Parathyroid adenoma (tissue), 2 donors: ENCODE results near the gene OR8G1.
"Not testable (repeated sequence)": the region's sequence is repeated elsewhere in the genome, so short reads cannot be mapped to it uniquely, and the experiment has no call there.

Source experiments
- H2AFZ ChIP-seq: fragments of 300-600 bp; sonication (generic); one replicate; pipeline ENCODE4 v1.7.0; 2017; ENCODE audit warnings: antibody characterized with exemption, mild to moderate bottlenecking
- H3K27ac ChIP-seq: fragments of 300-600 bp; sonication (generic); one replicate; pipeline ENCODE4 v1.7.0; 2017
- H3K27me3 ChIP-seq: fragments of 300-600 bp; sonication (generic); one replicate; pipeline ENCODE4 v1.7.0; 2017; ENCODE audit warnings: low read length; ENCODE audit not compliant: control insufficient read depth, insufficient read depth
- H3K36me3 ChIP-seq: fragments of 300-600 bp; sonication (generic); one replicate; pipeline ENCODE4 v1.7.0; 2017; ENCODE audit warnings: low read length; ENCODE audit not compliant: control insufficient read depth, insufficient read depth
- H3K4me1 ChIP-seq: fragments of 300-600 bp; sonication (generic); one replicate; pipeline ENCODE4 v1.7.0; 2017; ENCODE audit warnings: control low read depth
- H3K4me2 ChIP-seq: fragments of 300-600 bp; sonication (generic); one replicate; pipeline ENCODE4 v1.7.0; 2017; ENCODE audit warnings: low read length
- H3K4me3 ChIP-seq: fragments of 300-600 bp; sonication (generic); one replicate; pipeline ENCODE4 v1.7.0; 2017; ENCODE audit warnings: low read depth, low read length
- H3K79me2 ChIP-seq: fragments of 300-600 bp; sonication (generic); one replicate; pipeline ENCODE4 v1.7.0; 2017; ENCODE audit warnings: control low read depth
- H3K9ac ChIP-seq: fragments of 300-600 bp; sonication (generic); one replicate; pipeline ENCODE4 v1.7.0; 2017; ENCODE audit warnings: mild to moderate bottlenecking
- H3K9me3 ChIP-seq: fragments of 300-600 bp; sonication (generic); one replicate; pipeline ENCODE4 v1.7.0; 2017; ENCODE audit warnings: low read length; ENCODE audit not compliant: control insufficient read depth
- TF ChIP-seq, protein P1 (sequence below): fragments of 300-600 bp; sonication (generic); IDR thresholded peaks from one replicate; pipeline ENCODE4 v1.7.0; 2017; ENCODE audit warnings: antibody characterized with exemption, mild to moderate bottlenecking
- donor health status: primary hyperparathyroidism.

The OR8G1 gene

DNA sequence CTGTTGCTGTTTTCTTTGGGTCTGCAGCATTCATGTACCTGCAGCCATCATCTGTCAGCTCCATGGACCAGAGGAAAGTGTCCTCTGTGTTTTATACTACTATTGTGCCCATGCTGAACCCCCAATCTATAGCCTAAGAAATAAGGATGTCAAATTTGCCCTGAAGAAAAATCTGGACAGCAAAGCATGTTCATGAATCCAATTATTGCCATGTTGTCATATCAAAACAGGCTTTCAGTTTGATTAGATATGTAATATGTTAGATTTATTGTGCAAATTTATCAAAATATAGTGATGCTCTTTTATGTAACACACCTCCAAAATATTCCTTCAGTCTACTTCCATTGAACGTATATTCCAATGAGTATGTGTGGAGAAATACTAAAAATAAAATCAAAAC is 15.4 kb upstream of the OR8G1 start:
- TF ChIP-seq, protein P1, sequence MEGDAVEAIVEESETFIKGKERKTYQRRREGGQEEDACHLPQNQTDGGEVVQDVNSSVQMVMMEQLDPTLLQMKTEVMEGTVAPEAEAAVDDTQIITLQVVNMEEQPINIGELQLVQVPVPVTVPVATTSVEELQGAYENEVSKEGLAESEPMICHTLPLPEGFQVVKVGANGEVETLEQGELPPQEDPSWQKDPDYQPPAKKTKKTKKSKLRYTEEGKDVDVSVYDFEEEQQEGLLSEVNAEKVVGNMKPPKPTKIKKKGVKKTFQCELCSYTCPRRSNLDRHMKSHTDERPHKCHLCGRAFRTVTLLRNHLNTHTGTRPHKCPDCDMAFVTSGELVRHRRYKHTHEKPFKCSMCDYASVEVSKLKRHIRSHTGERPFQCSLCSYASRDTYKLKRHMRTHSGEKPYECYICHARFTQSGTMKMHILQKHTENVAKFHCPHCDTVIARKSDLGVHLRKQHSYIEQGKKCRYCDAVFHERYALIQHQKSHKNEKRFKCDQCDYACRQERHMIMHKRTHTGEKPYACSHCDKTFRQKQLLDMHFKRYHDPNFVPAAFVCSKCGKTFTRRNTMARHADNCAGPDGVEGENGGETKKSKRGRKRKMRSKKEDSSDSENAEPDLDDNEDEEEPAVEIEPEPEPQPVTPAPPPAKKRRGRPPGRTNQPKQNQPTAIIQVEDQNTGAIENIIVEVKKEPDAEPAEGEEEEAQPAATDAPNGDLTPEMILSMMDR, result no peak
- Histone ChIP-seq H3K79me2 (no peaks in the 10 kb centered on the region), H3K9me3 (no peaks in the 10 kb centered on the region), H3K27me3 (no peaks in the 10 kb centered on the region), H3K27ac (no peak overlapping the region), H3K4me2 (no peak overlapping the region), H2AFZ (no peak overlapping the region), H3K4me1 (no peaks in the 10 kb centered on the region), H3K36me3 (no peaks in the 10 kb centered on the region), H3K9ac (no peak overlapping the region), H3K4me3 (no peak overlapping the region)

GRCh38 chr11:124233376-124233775 is 7.5 kb upstream of the OR8G1 start:
- H3K79me2 ChIP-seq, result no peaks in the 10 kb centered on the region
- H3K4me2 ChIP-seq, result no peak overlapping the region
- no peak overlapping the region for H3K9ac ChIP-seq
- H3K4me1 ChIP-seq, result no peaks in the 10 kb centered on the region
- H3K4me3 ChIP-seq, result no peak overlapping the region
- H2AFZ ChIP-seq, result no peak overlapping the region
- H3K9me3 ChIP-seq, result no peaks in the 10 kb centered on the region
- TF ChIP-seq, protein P1, result no peak
- no peaks in the 10 kb centered on the region for H3K36me3 ChIP-seq
- no peak overlapping the region for H3K27ac ChIP-seq
- no peaks in the 10 kb centered on the region for H3K27me3 ChIP-seq

DNA sequence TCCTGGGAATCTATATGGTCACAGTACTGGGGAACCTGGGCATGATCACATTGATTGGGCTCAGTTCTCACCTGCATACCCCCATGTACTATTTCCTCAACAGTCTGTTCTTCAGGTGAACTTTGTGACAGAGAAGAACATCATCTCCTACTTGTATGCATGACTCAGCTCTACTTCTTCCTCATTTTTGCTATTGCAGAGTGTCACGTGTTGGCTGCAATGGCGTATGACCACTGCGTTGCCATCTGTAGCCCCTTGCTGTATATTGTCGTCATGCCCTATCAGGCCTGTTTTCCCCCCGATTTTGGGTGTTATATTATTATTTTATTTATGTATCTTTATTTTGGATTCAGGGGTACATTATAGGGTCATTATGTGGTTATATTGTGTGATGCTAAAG is 2.4 kb upstream of the OR8G1 start:
- no peaks in the 10 kb centered on the region for H3K79me2 ChIP-seq
- TF ChIP-seq, protein P1, result no peak
- H2AFZ ChIP-seq, result no peak overlapping the region
- no peaks in the 10 kb centered on the region for H3K27me3 ChIP-seq
- no peaks in the 10 kb centered on the region for H3K9me3 ChIP-seq
- no peak overlapping the region for H3K9ac ChIP-seq
- H3K4me3 ChIP-seq, result no peak overlapping the region
- no peak overlapping the region for H3K4me2 ChIP-seq
- H3K27ac ChIP-seq, result no peak overlapping the region
- H3K4me1 ChIP-seq, result no peaks in the 10 kb centered on the region
- H3K36me3 ChIP-seq, result no peaks in the 10 kb centered on the region

DNA sequence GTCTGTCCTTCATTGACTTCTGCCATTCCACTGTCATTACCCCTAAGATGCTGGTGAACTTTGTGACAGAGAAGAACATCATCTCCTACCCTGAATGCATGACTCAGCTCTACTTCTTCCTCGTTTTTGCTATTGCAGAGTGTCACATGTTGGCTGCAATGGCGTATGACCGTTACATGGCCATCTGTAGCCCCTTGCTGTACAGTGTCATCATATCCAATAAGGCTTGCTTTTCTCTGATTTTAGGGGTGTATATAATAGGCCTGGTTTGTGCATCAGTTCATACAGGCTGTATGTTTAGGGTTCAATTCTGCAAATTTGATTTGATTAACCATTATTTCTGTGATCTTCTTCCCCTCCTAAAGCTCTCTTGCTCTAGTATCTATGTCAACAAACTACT is 9.0 kb downstream of the OR8G1 start:
- not testable (repeated sequence) for H3K36me3 ChIP-seq, H3K9me3 ChIP-seq, H3K27me3 ChIP-seq, H3K79me2 ChIP-seq, H3K4me3 ChIP-seq, H3K27ac ChIP-seq, H3K4me1 ChIP-seq, H2AFZ ChIP-seq, H3K9ac ChIP-seq, H3K4me2 ChIP-seq

- Histone ChIP-seq H3K27me3 (no peaks in the 10 kb centered on the region), H3K79me2 (no peaks in the 10 kb centered on the region)
- TF ChIP-seq, protein P1, result no peak
Observed at GRCh38 chr11:124256076-124256475, 15.2 kb downstream of the OR8G1 start, which contains the start of gene OR8G5. OR8G5 (plus strand) TSS chr11:124256376; CDS start chr11:124264932, 8,556 bp downstream.

DNA sequence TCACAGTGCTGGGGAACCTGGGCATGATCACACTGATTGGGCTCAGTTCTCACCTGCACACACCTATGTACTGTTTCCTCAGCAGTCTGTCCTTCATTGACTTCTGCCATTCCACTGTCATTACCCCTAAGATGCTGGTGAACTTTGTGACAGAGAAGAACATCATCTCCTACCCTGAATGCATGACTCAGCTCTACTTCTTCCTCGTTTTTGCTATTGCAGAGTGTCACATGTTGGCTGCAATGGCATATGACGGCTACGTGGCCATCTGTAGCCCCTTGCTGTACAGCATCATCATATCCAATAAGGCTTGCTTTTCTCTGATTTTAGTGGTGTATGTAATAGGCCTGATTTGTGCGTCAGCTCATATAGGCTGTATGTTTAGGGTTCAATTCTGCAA is 24.1 kb downstream of the OR8G1 start:
- H3K9me3 ChIP-seq, H3K79me2 ChIP-seq, H3K27ac ChIP-seq, H3K4me3 ChIP-seq, H3K36me3 ChIP-seq, H3K9ac ChIP-seq, H3K4me1 ChIP-seq, H2AFZ ChIP-seq, H3K4me2 ChIP-seq, H3K27me3 ChIP-seq: not testable (repeated sequence)

More at GRCh38 chr11:124256076-124256475, 15.2 kb downstream of the OR8G1 start, which contains the start of gene OR8G5:
- H3K27ac ChIP-seq, result no peak within 1 kb of the TSS
- no peak within 1 kb of the TSS for H3K9ac ChIP-seq
- H2AFZ ChIP-seq, result no peak within 1 kb of the TSS
- no peaks in the 10 kb centered on the region for H3K4me1 ChIP-seq
- H3K9me3 ChIP-seq, result no peaks in the 10 kb centered on the region
- H3K4me2 ChIP-seq, result no peak within 1 kb of the TSS
- H3K36me3 ChIP-seq, result no peaks in the 10 kb centered on the region
- H3K4me3 ChIP-seq, result no peak within 1 kb of the TSS

DNA sequence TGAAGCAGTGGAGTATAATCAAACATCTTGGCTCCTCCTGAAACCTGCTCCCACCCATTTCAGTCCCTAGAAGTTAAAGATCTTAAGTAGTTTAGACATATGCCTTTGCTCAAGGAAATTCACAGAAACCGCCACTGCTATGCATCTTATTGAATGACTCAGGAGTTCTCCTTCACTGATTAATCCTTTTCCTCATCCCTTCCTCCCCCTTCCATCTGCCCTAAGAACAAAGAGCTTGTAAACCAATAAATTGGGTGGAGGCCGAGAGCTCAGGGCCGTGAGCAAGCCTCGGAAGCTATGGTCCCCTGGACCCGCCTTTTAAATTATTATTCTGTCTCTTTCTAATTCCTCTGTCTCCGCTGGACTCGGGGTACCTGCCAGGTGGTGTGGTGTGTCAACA is 30.0 kb downstream of the OR8G1 start:
- not testable (repeated sequence) for H3K27me3 ChIP-seq, H3K4me2 ChIP-seq, H3K36me3 ChIP-seq, H3K9me3 ChIP-seq, H3K9ac ChIP-seq, H3K4me1 ChIP-seq, H3K4me3 ChIP-seq, H3K27ac ChIP-seq, H2AFZ ChIP-seq, H3K79me2 ChIP-seq
